Breast epithelium (tissue), 3 donors: Measurements from ENCODE around the gene ZNHIT2.

Experiments used
- CTCF ChIP-seq, 3 donors: fragments of 450-650 bp; IDR thresholded peaks; one replicate each; pipeline ENCODE4 v1.5.1; 2016 to 2017; ENCODE audit warnings: antibody characterized with exemption in 3 of 3, mild to moderate bottlenecking in 3 of 3, moderate library complexity in 3 of 3
- POLR2AphosphoS5 ChIP-seq, 3 donors: sonication (generic); formaldehyde crosslinking; IDR thresholded peaks; one replicate each; pipeline ENCODE4 v1.6.1; 2017; ENCODE audit warnings: antibody characterized with exemption in 3 of 3

- peak; percentile 96 to 99 (median 99) for TF ChIP-seq CTCF (IDR thresholded peaks at IDR 0.05)
- TF ChIP-seq POLR2AphosphoS5 (IDR thresholded peaks at IDR 0.05) = peak; percentile 80 to 91 (median 84)
These were observed at the start of gene ZNHIT2 for GRCh38 chr11:65117206-65118096.
